HEK293T (cell line): ENCODE results near the gene KRTAP13-1.

Source experiments
- CTCF ChIA-PET: fragments of 350-600 bp; formaldehyde crosslinking; extraction: SDS; loops from one replicate; lab custom pipeline; 2021; ENCODE audit warnings: antibody characterized with exemption, inconsistent platforms; lab: Yijun Ruan, JAX
- POLR2A ChIA-PET: fragments of 350-600 bp; formaldehyde crosslinking; extraction: SDS; loops from one replicate; lab custom pipeline; 2020; ENCODE audit warnings: antibody characterized with exemption, inconsistent platforms; lab: Yijun Ruan, JAX
- DNase-seq: peaks from one replicate; pipeline ENCODE4 v3.0.0; 2012; ENCODE audit warnings: mixed read lengths; ENCODE audit errors: extremely low spot score
- ARNT ChIP-seq: fragments of 450-650 bp; IDR thresholded peaks from 2 replicates; pipeline ENCODE4 v1.6.1; 2017; ENCODE audit warnings: mild to moderate bottlenecking
- BHLHE40 ChIP-seq: fragments of 450-650 bp; IDR thresholded peaks from 2 replicates; pipeline ENCODE4 v1.6.1; 2016; ENCODE audit warnings: mild to moderate bottlenecking, moderate library complexity, borderline replicate concordance
- ELF4 ChIP-seq: fragments of 450-650 bp; IDR thresholded peaks from 2 replicates; pipeline ENCODE4 v1.6.1; 2017; ENCODE audit warnings: antibody characterized with exemption
- FOXM1 ChIP-seq: fragments of 450-650 bp; IDR thresholded peaks from 2 replicates; pipeline ENCODE4 v1.6.1; 2017; ENCODE audit warnings: mild to moderate bottlenecking, borderline replicate concordance
- HDGF ChIP-seq: fragments of 450-650 bp; IDR thresholded peaks from 2 replicates; pipeline ENCODE4 v1.6.1; 2017; ENCODE audit warnings: antibody characterized with exemption, borderline replicate concordance
- L3MBTL2 ChIP-seq: fragments of 450-650 bp; conservative IDR thresholded peaks from 2 replicates; pipeline ENCODE4 v1.6.1; 2016; ENCODE audit warnings: mild to moderate bottlenecking
- LEF1 ChIP-seq: fragments of 450-650 bp; IDR thresholded peaks from 2 replicates; pipeline ENCODE4 v1.6.1; 2017; ENCODE audit warnings: mild to moderate bottlenecking, borderline replicate concordance
- NFRKB ChIP-seq: fragments of 450-650 bp; IDR thresholded peaks from 2 replicates; pipeline ENCODE4 v1.6.1; 2016; ENCODE audit warnings: mild to moderate bottlenecking, moderate library complexity
- SP1 ChIP-seq: fragments of 450-650 bp; IDR thresholded peaks from 2 replicates; pipeline ENCODE4 v1.6.1; 2017
- TARDBP ChIP-seq: fragments of 450-650 bp; IDR thresholded peaks from 2 replicates; pipeline ENCODE4 v1.6.1; 2016
- TF ChIP-seq, protein P1 (sequence below): fragments of 450-650 bp; IDR thresholded peaks from 2 replicates; pipeline ENCODE4 v1.6.1; 2016

The KRTAP13-1 gene

DNA sequence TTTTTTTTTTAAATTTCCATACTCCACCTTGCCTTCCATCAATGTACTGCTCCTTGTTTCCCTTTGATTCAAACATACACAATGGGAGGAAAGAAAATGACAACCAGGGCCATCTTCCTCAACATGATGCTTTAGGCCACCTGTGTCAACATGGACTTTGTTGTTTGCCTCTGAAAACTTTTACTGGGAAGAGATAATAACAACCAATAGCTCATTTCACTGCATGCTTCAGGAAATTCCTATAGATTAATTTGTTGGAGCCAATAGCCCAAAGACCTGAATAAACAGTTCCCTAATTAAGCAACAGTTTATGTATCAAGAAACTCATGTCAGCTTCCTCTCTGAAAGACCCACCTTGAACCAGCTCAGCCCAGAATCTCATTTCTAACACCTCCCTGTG, 47.4 kb downstream of the KRTAP13-1 start:
- no peak for DNase-seq
- POLR2A ChIA-PET: interaction anchor here (0.7 kb wide), 1 partner anchor 34 kb away, joined by 6 read pairs; no protein-coding TSS in a partner anchor
- CTCF ChIA-PET: interaction anchor here (0.6 to 2.5 kb wide), 5 partner anchors 9 to 648 kb away, joined by 3 to 8 read pairs (median 3); no protein-coding TSS in a partner anchor
- no peak for TF ChIP-seq NFRKB
- no peak for TF ChIP-seq BHLHE40
- TF ChIP-seq TARDBP: no peak
- TF ChIP-seq, protein P1, sequence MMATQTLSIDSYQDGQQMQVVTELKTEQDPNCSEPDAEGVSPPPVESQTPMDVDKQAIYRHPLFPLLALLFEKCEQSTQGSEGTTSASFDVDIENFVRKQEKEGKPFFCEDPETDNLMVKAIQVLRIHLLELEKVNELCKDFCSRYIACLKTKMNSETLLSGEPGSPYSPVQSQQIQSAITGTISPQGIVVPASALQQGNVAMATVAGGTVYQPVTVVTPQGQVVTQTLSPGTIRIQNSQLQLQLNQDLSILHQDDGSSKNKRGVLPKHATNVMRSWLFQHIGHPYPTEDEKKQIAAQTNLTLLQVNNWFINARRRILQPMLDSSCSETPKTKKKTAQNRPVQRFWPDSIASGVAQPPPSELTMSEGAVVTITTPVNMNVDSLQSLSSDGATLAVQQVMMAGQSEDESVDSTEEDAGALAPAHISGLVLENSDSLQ: no peak
- no peak for TF ChIP-seq ELF4
- TF ChIP-seq SP1: no peak
- no peak for TF ChIP-seq ARNT
- no peak for TF ChIP-seq FOXM1
- TF ChIP-seq L3MBTL2: no peak

GRCh38 chr21:30444204-30444603, 48.4 kb downstream of the KRTAP13-1 start:
- no peak for DNase-seq
- TF ChIP-seq BHLHE40 (no peak), LEF1 (no peak), HDGF (no peak)
- POLR2A ChIA-PET: no interaction called here
- CTCF ChIA-PET: interaction anchor here (0.6 to 2.5 kb wide), 3 partner anchors 8 to 98 kb away, joined by 3 to 8 read pairs (median 3); no protein-coding TSS in a partner anchor
